WTC11 (cell line): ENCODE data around the gene KDM4C. TPM values are rescaled to one million over a fixed set of nuclear protein-coding genes. Genes with fewer than 3 reads are reported as not detected.

ENCODE experiments used
- ATAC-seq: fragments of 200-7000 bp; cut with Tn5 transposase; 2 replicates; pipeline ENCODE4 v1.10.0; 2021; ENCODE audit warnings: mild to moderate bottlenecking, moderate library complexity
- CTCF ChIA-PET: fragments of 300-600 bp; sonication (Branson Sonifier 250); formaldehyde crosslinking; loops from one replicate; lab custom pipeline; 2021; ENCODE audit warnings: antibody characterized with exemption; lab: Charles Lee
- POLR2A ChIA-PET: fragments of 350-600 bp; sonication (Branson Sonifier 250); formaldehyde crosslinking; loops from one replicate; lab custom pipeline; 2021; ENCODE audit warnings: antibody characterized with exemption; lab: Charles Lee
- DNase-seq: peaks from one replicate; pipeline ENCODE4 v3.0.0; 2021; ENCODE audit warnings: low spot score
- H3K27ac Mint-ChIP-seq: 2 replicates; pipeline ENCODE4 v1.8.0; 2021; ENCODE audit warnings: mixed read lengths
- H3K27me3 Mint-ChIP-seq: 2 replicates; pipeline ENCODE4 v1.8.0; 2021; ENCODE audit warnings: low read depth, mild to moderate bottlenecking, moderate library complexity, mixed read lengths
- H3K36me3 Mint-ChIP-seq: 2 replicates; pipeline ENCODE4 v1.8.0; 2021; ENCODE audit warnings: mixed read lengths
- H3K4me1 Mint-ChIP-seq: 2 replicates; pipeline ENCODE4 v1.8.0; 2022; ENCODE audit warnings: mixed read lengths
- H3K4me3 Mint-ChIP-seq: 2 replicates; pipeline ENCODE4 v1.8.0; 2021; ENCODE audit warnings: mild to moderate bottlenecking, moderate library complexity, mixed read lengths
- H3K9me3 Mint-ChIP-seq: 2 replicates; pipeline ENCODE4 v1.8.0; 2021; ENCODE audit warnings: mixed read lengths
- CREB1 ChIP-seq: sonication (generic); formaldehyde crosslinking; IDR thresholded peaks from 2 replicates; pipeline ENCODE4 v1.8.0; 2023; ENCODE audit warnings: mild to moderate bottlenecking, missing genetic modification reagents
- FOXK1 ChIP-seq: sonication (generic); formaldehyde crosslinking; IDR thresholded peaks from 2 replicates; pipeline ENCODE4 v1.8.0; 2022; ENCODE audit warnings: mild to moderate bottlenecking, moderate library complexity, missing genetic modification reagents
- GRHL2 ChIP-seq: fragments of 250-450 bp; sonication (Bioruptor Pico); IDR thresholded peaks from 2 replicates; pipeline ENCODE4 v1.8.0; 2022; ENCODE audit warnings: mild to moderate bottlenecking, moderate library complexity; ENCODE audit not compliant: insufficient replicate concordance, severe bottlenecking
- NFATC4 ChIP-seq: fragments of 250-450 bp; sonication (Bioruptor Pico); IDR thresholded peaks from 2 replicates; pipeline ENCODE4 v1.9.0; 2021; ENCODE audit warnings: mild to moderate bottlenecking
- NFE2L1 ChIP-seq: sonication (generic); formaldehyde crosslinking; IDR thresholded peaks from 2 replicates; pipeline ENCODE4 v1.8.1; 2023; ENCODE audit warnings: missing genetic modification reagents
- NR2C2 ChIP-seq: sonication (generic); formaldehyde crosslinking; IDR thresholded peaks from 2 replicates; pipeline ENCODE4 v1.8.0; 2022; ENCODE audit warnings: mild to moderate bottlenecking, missing genetic modification reagents
- OVOL2 ChIP-seq: fragments of 250-450 bp; sonication (Bioruptor Pico); IDR thresholded peaks from 2 replicates; pipeline ENCODE4 v1.9.0; 2021; ENCODE audit warnings: mild to moderate bottlenecking, borderline replicate concordance
- PREB ChIP-seq: sonication (generic); formaldehyde crosslinking; IDR thresholded peaks from 2 replicates; pipeline ENCODE4 v1.8.1; 2022; ENCODE audit warnings: mild to moderate bottlenecking, missing genetic modification reagents, moderate library complexity, borderline replicate concordance
- SMAD4 ChIP-seq: sonication (generic); formaldehyde crosslinking; IDR thresholded peaks from 2 replicates; pipeline ENCODE4 v1.8.0; 2022; ENCODE audit warnings: mild to moderate bottlenecking, missing genetic modification reagents
- SP1 ChIP-seq: sonication (generic); formaldehyde crosslinking; conservative IDR thresholded peaks from 2 replicates; pipeline ENCODE4 v1.8.1; 2022; ENCODE audit warnings: missing genetic modification reagents
- TCF7 ChIP-seq: sonication (generic); formaldehyde crosslinking; IDR thresholded peaks from 2 replicates; pipeline ENCODE4 v1.8.0; 2022; ENCODE audit warnings: mild to moderate bottlenecking, low read depth, missing genetic modification reagents, moderate library complexity
- TEAD4 ChIP-seq: sonication (generic); formaldehyde crosslinking; IDR thresholded peaks from 2 replicates; pipeline ENCODE4 v1.8.0; 2022; ENCODE audit warnings: mild to moderate bottlenecking, missing genetic modification reagents
- ZNF138 ChIP-seq: sonication (generic); formaldehyde crosslinking; conservative IDR thresholded peaks from 2 replicates; pipeline ENCODE4 v1.8.1; 2022; ENCODE audit warnings: mild to moderate bottlenecking, moderate library complexity, missing genetic modification reagents
- ZNF232 ChIP-seq: sonication (generic); formaldehyde crosslinking; IDR thresholded peaks from 2 replicates; pipeline ENCODE4 v1.8.0; 2022; ENCODE audit warnings: mild to moderate bottlenecking, missing genetic modification reagents
- ZNF263 ChIP-seq: sonication (generic); formaldehyde crosslinking; IDR thresholded peaks from 2 replicates; pipeline ENCODE4 v1.8.1; 2022; ENCODE audit warnings: low read depth, mild to moderate bottlenecking, moderate library complexity, missing genetic modification reagents
- total RNA-seq: library from RNA; stranded (reverse); gene quantifications from 3 replicates; pipeline ENCODE4 v1.2.3, GENCODE V29; 2021
- TF ChIP-seq, protein P1 (sequence below): fragments of 250-450 bp; sonication (Bioruptor Pico); IDR thresholded peaks from 2 replicates; pipeline ENCODE4 v1.9.0; 2021; ENCODE audit warnings: mild to moderate bottlenecking, borderline replicate concordance
- TF ChIP-seq, protein P2 (sequence below): sonication (generic); formaldehyde crosslinking; conservative IDR thresholded peaks from 2 replicates; pipeline ENCODE4 v1.8.1; 2022; ENCODE audit warnings: mild to moderate bottlenecking, missing genetic modification reagents
- TF ChIP-seq, protein P3 (sequence below): sonication (generic); formaldehyde crosslinking; IDR thresholded peaks from 2 replicates; pipeline ENCODE4 v1.8.1; 2023; ENCODE audit warnings: mild to moderate bottlenecking, missing genetic modification reagents, moderate library complexity
- TF ChIP-seq, protein P4 (sequence below): sonication (generic); formaldehyde crosslinking; IDR thresholded peaks from 2 replicates; pipeline ENCODE4 v1.8.0; 2023; ENCODE audit warnings: missing genetic modification reagents
- TF ChIP-seq, protein P5 (sequence below): sonication (generic); formaldehyde crosslinking; IDR thresholded peaks from 2 replicates; pipeline ENCODE4 v1.8.0; 2023; ENCODE audit warnings: missing genetic modification reagents, mild to moderate bottlenecking, borderline replicate concordance
- TF ChIP-seq, protein P6 (sequence below): sonication (generic); formaldehyde crosslinking; IDR thresholded peaks from 2 replicates; pipeline ENCODE4 v1.8.1; 2022; ENCODE audit warnings: mild to moderate bottlenecking, moderate library complexity, missing genetic modification reagents

KDM4C gene
- total RNA-seq, 1 experiment from 2014 or later, result 29.2 TPM

DNA sequence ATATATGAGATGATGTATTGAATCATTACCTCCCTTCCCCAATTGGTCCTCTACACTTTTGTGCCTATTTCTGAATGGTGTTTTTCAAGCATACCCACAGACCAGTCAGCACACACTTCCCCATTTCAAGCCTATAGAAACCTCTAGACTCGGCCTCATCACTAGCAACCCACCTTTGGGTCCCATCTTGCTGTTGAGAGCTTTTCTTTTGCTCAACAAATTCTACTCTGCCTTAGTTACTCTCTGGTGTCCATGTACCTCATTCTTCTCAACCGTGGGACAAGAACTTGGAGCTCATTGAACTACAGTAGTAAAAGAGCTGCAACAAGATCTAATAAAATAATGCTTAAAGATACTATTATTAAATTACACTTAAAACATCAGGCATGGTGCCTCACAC lies 49.0 kb upstream of the KDM4C start (continued):
- no peak for TF ChIP-seq NR2C2 (CRISPR knock-in tag)
- TF ChIP-seq, protein P1, sequence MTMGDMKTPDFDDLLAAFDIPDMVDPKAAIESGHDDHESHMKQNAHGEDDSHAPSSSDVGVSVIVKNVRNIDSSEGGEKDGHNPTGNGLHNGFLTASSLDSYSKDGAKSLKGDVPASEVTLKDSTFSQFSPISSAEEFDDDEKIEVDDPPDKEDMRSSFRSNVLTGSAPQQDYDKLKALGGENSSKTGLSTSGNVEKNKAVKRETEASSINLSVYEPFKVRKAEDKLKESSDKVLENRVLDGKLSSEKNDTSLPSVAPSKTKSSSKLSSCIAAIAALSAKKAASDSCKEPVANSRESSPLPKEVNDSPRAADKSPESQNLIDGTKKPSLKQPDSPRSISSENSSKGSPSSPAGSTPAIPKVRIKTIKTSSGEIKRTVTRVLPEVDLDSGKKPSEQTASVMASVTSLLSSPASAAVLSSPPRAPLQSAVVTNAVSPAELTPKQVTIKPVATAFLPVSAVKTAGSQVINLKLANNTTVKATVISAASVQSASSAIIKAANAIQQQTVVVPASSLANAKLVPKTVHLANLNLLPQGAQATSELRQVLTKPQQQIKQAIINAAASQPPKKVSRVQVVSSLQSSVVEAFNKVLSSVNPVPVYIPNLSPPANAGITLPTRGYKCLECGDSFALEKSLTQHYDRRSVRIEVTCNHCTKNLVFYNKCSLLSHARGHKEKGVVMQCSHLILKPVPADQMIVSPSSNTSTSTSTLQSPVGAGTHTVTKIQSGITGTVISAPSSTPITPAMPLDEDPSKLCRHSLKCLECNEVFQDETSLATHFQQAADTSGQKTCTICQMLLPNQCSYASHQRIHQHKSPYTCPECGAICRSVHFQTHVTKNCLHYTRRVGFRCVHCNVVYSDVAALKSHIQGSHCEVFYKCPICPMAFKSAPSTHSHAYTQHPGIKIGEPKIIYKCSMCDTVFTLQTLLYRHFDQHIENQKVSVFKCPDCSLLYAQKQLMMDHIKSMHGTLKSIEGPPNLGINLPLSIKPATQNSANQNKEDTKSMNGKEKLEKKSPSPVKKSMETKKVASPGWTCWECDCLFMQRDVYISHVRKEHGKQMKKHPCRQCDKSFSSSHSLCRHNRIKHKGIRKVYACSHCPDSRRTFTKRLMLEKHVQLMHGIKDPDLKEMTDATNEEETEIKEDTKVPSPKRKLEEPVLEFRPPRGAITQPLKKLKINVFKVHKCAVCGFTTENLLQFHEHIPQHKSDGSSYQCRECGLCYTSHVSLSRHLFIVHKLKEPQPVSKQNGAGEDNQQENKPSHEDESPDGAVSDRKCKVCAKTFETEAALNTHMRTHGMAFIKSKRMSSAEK, result no peak
- TF ChIP-seq, protein P2, sequence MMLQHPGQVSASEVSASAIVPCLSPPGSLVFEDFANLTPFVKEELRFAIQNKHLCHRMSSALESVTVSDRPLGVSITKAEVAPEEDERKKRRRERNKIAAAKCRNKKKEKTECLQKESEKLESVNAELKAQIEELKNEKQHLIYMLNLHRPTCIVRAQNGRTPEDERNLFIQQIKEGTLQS (CRISPR knock-in tag), result no peak
- TF ChIP-seq, protein P3, sequence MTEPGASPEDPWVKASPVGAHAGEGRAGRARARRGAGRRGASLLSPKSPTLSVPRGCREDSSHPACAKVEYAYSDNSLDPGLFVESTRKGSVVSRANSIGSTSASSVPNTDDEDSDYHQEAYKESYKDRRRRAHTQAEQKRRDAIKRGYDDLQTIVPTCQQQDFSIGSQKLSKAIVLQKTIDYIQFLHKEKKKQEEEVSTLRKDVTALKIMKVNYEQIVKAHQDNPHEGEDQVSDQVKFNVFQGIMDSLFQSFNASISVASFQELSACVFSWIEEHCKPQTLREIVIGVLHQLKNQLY (CRISPR knock-in tag), result no peak

DNA sequence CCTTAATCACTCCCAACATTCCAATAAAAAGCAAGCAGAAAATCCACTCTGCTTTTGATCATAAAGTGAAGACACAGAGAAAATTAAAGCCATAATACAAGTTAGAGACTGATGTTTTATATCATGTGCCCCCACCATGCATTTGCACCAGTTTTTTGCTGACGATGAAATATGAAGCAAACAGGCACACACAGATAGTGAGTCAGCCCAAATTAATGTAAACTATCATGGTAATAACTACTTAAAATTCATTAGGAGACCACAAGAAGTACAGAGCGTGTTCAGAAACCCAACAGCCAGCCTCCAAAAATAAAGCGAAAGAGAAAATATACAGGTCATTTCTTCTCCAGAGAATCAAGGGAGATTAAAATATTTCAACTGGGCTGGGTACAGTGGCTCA lies 46.4 kb upstream of the KDM4C start:
- H3K4me3 Mint-ChIP-seq, result no peak overlapping the region
- TF ChIP-seq ZNF232 (CRISPR knock-in tag), result no peak
- TF ChIP-seq, protein P4, sequence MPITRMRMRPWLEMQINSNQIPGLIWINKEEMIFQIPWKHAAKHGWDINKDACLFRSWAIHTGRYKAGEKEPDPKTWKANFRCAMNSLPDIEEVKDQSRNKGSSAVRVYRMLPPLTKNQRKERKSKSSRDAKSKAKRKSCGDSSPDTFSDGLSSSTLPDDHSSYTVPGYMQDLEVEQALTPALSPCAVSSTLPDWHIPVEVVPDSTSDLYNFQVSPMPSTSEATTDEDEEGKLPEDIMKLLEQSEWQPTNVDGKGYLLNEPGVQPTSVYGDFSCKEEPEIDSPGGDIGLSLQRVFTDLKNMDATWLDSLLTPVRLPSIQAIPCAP, result no peak
- TF ChIP-seq NFATC4, result no peak
- no peak for TF ChIP-seq CREB1 (CRISPR knock-in tag)
- TF ChIP-seq PREB (CRISPR knock-in tag), result no peak
- TF ChIP-seq ZNF263 (CRISPR knock-in tag), result no peak
- TF ChIP-seq, protein P5, sequence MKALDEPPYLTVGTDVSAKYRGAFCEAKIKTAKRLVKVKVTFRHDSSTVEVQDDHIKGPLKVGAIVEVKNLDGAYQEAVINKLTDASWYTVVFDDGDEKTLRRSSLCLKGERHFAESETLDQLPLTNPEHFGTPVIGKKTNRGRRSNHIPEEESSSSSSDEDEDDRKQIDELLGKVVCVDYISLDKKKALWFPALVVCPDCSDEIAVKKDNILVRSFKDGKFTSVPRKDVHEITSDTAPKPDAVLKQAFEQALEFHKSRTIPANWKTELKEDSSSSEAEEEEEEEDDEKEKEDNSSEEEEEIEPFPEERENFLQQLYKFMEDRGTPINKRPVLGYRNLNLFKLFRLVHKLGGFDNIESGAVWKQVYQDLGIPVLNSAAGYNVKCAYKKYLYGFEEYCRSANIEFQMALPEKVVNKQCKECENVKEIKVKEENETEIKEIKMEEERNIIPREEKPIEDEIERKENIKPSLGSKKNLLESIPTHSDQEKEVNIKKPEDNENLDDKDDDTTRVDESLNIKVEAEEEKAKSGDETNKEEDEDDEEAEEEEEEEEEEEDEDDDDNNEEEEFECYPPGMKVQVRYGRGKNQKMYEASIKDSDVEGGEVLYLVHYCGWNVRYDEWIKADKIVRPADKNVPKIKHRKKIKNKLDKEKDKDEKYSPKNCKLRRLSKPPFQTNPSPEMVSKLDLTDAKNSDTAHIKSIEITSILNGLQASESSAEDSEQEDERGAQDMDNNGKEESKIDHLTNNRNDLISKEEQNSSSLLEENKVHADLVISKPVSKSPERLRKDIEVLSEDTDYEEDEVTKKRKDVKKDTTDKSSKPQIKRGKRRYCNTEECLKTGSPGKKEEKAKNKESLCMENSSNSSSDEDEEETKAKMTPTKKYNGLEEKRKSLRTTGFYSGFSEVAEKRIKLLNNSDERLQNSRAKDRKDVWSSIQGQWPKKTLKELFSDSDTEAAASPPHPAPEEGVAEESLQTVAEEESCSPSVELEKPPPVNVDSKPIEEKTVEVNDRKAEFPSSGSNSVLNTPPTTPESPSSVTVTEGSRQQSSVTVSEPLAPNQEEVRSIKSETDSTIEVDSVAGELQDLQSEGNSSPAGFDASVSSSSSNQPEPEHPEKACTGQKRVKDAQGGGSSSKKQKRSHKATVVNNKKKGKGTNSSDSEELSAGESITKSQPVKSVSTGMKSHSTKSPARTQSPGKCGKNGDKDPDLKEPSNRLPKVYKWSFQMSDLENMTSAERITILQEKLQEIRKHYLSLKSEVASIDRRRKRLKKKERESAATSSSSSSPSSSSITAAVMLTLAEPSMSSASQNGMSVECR (CRISPR knock-in tag), result no peak
- TF ChIP-seq OVOL2 (CRISPR knock-in tag), result no peak
- no peak for TF ChIP-seq NFE2L1 (CRISPR knock-in tag)
- no peak for TF ChIP-seq SP1
- no peak for TF ChIP-seq TEAD4 (CRISPR knock-in tag)
- TF ChIP-seq, protein P6, sequence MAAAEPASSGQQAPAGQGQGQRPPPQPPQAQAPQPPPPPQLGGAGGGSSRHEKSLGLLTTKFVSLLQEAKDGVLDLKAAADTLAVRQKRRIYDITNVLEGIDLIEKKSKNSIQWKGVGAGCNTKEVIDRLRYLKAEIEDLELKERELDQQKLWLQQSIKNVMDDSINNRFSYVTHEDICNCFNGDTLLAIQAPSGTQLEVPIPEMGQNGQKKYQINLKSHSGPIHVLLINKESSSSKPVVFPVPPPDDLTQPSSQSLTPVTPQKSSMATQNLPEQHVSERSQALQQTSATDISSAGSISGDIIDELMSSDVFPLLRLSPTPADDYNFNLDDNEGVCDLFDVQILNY (CRISPR knock-in tag), result no peak
- no peak for TF ChIP-seq GRHL2 (CRISPR knock-in tag)
- TF ChIP-seq TCF7 (CRISPR knock-in tag), result no peak
- TF ChIP-seq FOXK1, result no peak
- no peak for TF ChIP-seq ZNF138 (CRISPR knock-in tag)
- TF ChIP-seq SMAD4 (CRISPR knock-in tag), result no peak
- ATAC-seq (no peak), DNase-seq (no peak)
- H3K9me3 Mint-ChIP-seq, result peaks cover 8% of the 10 kb centered on the region
- H3K27ac Mint-ChIP-seq, result no peak overlapping the region
- ChIA-PET POLR2A (no interaction called here), CTCF (interaction anchor here (0.6 kb wide), 1 partner anchor 223 kb away, joined by 7 read pairs; no protein-coding TSS in a partner anchor)
- H3K36me3 Mint-ChIP-seq, result peaks cover 11% of the 10 kb centered on the region
- H3K4me1 Mint-ChIP-seq, result peaks cover 8% of the 10 kb centered on the region
- H3K27me3 Mint-ChIP-seq, result no peaks in the 10 kb centered on the region; the same call in 1 of the 2 replicates
